ENCODE data around the gene ZFP62.
"Not testable (repeated sequence)": the region's sequence is repeated elsewhere in the genome, so short reads cannot be mapped to it uniquely, and the experiment has no call there.

Gene ZFP62

DNA sequence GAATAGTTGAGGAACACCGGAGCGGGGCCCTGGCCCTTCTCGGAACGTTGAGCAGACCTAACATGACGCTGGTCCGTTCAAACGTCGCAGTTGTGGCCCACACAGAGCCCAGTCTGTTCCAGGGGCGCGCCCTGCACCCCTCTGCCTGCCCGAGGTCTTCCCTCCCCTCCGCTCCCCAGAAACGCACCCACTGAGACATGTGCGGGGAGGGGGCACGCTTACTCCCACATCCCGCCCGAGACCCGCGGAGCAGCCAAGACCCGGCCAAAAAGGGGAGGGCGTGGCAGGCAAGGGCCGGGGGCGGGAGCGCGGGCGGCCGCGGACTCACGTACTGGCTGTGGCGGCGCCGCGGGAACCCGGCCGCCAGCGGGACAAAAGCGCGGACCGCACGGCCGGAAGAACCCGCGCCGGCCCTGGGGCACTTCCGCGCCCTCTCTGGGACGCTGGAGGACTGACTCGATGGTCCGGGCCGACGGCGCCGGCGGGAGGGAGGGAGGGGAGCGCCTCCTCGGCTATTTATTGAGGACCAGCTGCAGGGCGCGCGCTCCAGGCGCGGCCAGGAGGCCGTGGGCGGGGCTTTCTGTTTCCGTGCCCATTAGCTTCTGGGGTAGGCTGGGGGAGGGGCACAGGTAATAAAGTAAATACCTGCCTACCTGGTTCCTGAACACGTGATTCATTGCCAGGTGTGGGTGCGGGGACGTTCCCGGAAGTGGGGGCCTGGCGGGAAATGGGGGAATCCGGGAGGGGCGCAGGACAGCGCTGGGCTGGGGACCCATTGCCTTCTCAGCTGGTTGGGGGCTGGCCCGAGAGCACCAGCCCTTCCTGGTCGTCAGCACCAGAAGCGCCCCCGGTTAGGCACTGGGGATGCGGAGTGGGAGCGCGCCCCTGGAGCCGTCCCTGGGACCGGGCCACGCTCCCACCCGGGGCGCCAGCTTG is at the start of gene ZFP62:
TSS of gene ZFP62 (minus strand) at position 390 of the 936 bp plus-strand sequence. CDS start at position 333, 57 bp downstream.
- DNase-seq, result peak; percentile 90 to 92

DNA sequence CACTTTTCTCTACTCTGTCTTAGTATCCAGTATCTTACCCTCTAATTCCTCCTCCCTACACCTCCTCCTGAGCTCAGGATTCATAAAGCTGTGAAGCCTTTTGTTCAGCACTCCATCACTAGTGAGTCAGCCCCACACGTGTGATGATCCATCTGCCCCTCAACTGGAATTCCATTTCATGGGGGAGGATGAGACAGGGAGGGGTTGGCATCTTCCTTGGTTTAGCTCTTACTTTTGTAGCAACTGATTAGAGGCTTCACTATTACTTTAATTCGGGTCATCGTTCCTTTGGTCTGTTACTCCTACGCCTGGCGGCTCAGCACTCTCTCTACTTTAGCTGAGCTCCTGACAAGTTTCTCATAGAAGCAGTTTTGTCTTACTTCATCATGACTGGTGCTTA is 49.7 kb upstream of the ZFP62 start:
- DNase-seq, result no peak

DNA sequence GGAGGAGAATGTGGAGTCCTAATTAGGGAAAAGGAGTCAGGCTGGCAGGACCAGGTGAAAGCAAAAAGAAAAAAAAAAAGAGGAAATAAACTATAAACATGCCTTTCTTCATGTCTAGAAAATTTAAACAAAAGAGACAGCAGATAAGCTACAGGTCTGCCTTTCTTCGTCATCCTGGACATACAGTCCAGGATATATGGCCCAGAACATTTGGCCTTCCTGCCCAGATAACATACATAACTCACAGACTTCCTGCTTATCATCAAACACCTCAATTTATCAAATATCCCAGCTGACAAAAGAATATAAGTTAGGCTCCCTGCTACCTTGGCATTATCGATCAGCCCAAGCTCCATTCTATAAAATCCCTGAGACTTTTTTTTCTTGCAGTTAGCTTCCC is 49.1 kb upstream of the ZFP62 start:
- DNase-seq, result no peak

DNA sequence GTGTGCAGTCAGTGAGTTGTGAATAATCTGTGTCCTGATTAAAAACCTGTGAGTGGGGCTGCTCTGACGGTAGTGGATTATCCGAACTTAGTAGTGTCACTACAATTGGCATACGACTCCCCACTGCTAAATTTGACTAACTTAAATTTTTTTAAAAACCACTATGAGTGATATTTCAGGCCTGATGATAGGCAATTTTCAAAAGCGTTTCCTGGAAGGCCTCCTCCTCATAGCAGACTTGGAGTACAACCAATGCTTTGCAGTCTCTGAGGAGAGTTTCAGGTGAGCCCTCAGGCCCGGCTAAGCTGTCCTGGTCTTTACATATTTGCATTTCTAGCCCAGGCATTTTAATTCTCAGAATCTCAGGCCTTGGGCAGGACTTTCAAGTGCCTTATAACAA is 48.7 kb upstream of the ZFP62 start:
- no peak for DNase-seq

DNA sequence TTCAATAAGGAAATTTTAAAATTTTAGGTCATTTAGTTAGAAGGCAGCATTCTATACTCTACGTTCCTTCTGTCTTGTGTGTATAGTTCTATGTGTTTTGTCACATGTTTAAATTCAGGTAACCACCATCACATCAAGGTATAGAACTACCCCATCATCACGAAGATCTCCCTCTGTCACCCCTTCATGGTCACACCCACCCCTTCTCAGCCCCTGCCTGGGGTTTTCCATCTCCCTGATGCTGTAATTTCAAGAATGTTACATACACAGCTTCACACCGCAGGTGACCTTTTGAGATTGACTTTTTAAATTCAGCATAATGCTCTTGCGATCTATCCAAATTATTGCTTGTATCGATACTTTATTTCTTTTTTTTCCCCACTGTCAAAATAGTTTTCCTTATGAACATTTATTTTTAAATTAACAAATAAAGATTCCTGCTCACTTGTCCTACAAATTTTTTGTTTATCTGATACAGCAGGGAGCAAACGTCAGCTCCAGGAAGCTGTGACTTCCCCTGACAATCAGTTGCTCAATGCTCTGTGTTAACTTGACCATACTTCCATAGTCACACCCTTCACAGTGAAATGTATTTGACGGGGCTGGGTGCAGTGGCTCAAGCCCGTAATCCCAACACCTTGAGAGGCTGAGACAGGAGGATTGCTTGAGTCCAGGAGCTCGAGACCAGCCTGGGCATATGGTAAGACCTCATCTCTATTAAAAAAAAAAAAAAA is 48.1 kb upstream of the ZFP62 start:
- DNase-seq, result no peak

DNA sequence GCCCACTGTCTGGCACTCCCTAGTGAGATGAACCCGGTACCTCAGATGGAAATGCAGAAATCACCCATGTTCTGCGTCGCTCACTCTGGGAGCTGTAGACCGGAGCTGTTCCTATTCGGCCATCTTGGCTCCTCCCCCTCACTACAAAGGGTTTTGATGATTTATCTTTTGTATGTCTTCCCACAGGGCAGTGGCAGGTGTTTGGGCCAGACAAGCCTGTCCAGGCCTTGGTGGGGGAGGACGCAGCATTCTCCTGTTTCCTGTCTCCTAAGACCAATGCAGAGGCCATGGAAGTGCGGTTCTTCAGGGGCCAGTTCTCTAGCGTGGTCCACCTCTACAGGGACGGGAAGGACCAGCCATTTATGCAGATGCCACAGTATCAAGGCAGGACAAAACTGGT is 47.3 kb upstream of the ZFP62 start:
- no peak for DNase-seq

DNA sequence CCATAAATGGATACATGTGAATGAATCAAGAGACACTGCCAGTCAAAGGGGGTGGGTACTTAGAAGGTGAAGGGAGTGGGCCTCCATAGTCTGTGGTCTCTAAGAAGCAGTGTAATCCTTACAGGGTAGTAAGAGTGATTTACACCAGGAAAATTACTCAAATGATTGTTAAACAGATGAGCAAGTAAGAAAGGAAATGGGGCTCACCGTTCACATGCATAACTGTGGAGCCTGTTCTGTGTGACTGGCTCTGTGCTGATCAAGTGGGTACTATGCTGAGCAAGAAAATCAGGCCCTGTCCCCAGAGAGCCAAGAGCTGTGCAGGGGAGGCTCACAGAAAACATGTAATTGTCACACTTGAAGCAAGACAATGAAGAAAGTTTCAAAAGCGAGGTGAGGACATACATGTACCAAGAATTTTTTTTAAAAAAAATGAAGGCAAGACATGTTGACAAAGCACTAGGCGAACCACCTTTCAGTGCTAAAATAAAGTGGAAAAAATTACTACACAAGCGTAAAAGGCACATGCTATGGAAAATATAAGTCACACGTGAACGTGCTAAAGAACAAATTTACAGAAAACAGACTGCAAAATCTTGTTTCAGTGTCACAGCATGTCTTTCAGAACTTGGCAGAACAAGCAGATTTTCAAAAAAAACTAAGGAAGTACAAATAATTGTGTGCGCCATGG is 40.4 kb upstream of the ZFP62 start:
- DNase-seq, result no peak

DNA sequence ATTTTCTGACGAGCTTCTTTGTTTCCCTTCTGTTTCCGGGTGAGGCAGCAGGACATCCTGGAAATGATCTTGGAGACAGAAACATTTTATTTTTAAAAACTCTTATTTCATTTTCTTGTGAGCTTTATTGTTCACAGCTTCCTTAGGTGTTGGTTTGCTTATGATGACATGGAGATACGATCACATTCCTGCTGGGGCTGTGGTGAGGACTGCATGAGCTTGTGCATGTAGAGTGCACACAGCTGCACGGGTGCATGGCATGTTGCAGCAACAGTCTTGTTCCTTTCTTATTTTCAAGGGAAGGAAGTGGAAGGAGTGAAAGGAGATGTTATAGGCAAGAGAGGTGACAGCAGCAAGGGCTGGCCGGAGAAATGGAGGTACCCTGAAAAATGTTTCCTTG is 39.1 kb upstream of the ZFP62 start:
- DNase-seq, result no peak

DNA sequence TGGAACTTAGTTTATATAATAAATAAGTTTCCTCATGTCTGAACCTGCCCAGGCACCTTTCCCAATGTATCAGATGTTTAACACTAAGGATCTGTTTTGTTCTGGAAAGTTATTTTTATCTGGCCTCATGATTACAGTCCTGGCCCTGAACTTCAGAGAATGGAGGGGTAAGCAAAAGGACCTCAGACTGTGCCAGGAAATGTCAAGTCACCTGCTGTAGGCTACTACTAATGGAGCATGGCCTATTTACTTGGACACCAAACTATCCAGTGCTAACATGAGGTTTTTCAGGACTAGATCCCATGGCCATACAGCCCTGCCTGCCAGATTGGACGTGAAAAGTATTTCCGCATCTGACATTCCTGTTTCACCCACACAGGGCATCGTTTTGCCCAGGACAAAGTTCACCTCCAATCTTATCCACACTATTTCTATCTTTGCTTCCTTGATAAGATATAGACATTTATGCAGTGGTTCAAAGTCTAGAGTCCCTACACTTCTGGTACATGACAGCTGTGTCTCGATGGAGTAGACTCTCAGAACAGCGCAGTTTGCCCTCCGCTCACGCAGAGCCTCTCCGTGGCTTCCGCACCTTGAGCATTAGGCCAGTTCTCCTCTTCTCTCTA is 37.7 kb upstream of the ZFP62 start, which contains the start of gene BTNL8:
TSS of gene BTNL8 (plus strand) at position 539 of the 626 bp plus-strand sequence. CDS start 152 bp downstream, outside the sequence.
- DNase-seq, result no peak

DNA sequence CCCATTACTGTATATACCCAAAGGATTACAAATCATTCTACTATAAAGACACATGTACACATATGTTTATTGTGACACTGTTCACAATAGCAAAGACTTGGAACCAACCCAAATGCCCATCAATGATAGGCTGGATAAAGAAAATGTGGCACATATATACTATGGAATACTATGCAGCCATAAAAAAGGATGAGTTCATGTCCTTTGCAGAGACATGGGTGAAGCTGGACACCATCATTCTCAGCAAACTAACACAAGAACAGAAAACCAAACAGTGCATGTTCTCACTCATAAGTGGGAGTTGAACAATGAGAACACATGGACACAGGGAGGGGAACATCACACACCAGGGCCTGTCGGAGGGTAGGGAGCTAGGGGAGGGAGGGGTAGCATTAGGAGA is 34.3 kb upstream of the ZFP62 start:
- DNase-seq, result not testable (repeated sequence)

DNA sequence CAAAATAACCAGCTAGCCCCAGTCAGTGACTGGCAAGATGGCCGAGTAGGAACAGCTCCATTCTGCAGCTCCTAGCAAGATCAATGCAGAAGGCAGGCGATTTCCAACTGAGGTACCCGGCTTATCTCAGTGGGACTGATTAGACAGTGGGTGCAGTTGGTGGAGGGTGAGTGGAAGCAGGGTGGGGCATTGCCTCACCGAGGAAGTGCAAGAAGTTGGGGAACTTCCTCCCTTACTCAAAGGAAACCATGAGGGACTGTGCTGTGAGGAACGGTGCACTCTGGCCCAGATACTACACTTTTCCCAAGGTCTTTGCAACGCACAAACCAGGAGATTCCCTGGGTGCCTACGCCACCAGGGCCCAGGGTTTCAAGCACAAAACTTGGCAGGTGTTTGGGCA is 28.3 kb upstream of the ZFP62 start:
- no peak for DNase-seq

DNA sequence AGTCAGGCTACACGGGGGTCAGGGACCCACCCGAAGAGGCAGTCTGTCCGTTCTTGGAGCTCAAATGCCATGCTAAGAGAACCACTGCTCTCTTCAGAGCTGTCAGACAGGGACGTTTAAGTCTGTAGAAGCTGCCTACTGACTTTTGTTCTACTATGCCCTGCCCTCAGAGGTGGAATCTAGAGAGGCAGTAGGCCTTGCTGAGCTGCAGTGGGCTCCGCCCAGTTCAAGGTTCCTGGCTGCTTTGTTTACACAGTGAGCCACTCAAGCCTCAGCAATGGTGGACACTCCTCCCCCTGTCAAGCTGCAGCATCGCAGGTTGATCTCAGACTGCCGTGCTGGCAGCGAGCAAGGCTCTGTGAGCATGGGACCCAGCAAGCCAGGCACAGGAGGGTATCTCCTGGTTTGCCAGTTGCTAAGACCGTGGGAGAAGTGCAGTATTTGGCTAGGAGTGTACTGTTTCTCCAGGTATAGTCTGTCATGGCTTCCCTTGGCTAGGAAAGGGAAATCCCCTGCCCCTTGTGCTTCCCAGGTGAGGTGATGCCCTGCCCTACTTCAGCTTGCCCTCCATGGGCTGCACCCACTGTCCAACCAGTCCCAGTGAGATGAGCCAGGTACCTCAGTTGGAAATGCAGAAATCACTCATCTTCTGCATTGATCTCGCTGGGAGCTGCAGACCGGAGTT is 24.9 kb upstream of the ZFP62 start:
- DNase-seq, result not testable (repeated sequence)

DNA sequence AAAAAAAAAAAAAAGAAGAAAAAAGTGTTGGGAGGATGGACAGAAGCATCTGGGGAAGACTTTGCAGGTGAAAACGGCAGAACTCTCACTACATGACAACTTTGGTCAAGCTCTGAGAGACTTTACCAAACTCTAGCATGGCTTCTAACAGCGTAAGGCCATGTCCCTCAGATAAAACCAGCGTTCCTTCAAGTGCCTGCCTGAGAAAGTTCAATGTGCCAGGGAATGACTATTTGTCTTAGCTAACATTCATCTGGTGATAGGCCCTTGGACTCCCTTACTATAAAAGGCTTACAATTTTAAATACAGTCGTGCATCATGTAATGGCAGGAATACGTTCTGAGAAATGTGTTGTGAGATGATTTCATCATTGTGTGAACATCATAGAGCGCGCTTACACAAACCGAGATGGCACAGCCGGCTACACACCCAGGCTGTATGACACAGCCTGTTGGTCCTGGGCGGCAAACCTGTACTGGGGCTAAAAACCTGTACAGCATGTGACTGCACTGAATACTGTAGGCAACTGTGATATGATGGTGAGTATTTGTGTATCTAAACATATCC is 14.9 kb upstream of the ZFP62 start:
- no peak for DNase-seq

DNA sequence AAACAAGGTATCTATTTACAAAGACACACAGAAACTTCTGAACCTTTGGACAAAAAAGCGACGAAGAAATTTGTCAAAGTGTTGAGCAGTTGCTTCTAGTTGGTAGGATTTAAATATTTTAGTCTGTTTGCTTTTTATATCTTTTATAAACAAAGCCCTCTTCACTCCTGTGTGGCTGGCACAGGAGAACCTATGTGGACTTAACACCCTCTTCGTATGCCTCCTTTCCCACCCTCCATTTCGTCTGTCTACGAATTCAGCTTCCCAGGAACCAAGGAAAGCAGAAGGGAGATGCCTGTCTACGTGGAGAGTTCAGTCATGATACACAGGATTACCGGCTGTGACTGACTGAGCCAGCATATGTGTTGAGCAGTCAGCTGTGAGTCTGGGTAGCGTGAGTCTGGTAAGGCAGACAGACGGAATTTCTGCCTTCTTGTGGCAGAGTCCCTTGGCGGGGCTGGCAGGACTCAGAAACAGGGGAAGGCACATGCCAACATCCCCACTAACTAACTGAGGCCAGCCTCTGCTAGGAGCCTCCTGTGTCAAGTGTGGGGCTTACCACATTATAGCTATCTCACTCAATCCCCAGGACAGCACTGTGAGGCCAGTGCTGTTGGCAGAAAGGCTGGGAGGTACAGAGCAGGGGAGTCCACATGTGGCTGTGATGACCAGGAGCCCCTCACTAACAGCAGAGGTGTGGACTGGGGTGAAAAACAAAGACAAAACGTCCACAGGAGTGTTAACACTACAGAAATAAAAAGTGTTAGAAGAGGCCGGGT is 13.9 kb upstream of the ZFP62 start:
- DNase-seq, result no peak

DNA sequence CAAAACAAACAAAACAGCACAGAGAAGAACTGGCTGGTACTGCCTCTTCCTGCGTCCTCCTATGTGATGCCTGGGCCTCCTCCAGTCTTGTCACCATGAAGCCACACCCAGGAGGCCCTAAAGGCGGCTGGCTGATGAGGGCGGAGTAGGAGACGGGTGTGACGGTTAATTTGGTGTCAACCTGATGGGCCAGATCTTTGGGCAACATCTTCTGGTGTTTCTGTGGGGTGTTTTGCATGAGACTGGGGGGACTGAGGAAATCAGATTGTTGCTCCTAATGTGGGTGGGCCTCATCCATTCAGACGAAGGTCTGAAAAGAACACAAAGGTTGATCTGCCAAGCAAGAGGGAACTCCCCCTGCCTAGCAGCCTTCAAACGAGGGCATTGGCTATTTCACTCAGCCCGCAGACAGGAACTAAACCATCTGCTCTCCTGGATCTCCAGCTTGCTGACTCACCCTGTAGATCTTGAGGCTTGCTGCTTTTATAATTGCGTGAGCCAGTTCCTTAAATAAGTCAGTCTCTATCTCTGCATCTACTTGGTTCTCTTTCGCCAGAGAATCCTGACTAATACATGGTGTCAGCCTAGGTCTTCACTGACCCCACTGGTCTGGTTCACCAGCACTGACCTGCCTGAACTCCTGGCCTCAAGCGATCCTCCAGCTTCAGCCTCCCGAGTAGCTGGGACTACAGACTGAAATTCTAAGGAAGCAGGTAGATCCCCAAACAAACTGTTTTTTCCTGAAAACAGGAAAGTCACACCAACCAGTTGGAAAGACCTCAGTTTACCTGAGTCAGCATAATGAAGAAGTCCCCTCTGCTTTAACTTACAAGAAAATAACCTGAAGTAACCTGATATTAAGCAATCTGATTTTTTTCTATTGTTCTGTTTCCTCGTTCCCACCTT is 12.8 kb upstream of the ZFP62 start:
- no peak for DNase-seq

DNA sequence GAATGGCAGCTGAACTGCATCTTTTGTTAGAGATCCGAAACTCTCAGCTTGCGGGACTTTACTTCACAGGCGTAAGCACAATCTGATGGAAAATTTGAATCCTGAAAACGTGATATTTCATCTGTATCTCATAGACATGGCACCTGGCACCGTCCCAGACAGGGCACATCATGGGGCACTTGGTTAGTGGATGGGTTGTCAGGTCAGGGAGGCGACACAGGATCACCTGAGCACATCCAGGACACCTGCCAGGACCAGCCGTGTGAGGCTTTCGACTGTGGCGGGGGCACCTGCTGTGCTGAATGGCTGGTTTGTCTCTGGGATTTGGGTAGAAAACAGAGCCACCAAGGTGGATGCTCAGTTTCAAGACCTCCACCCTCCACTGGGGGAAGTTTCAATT is 11.3 kb upstream of the ZFP62 start:
- DNase-seq, result no peak

DNA sequence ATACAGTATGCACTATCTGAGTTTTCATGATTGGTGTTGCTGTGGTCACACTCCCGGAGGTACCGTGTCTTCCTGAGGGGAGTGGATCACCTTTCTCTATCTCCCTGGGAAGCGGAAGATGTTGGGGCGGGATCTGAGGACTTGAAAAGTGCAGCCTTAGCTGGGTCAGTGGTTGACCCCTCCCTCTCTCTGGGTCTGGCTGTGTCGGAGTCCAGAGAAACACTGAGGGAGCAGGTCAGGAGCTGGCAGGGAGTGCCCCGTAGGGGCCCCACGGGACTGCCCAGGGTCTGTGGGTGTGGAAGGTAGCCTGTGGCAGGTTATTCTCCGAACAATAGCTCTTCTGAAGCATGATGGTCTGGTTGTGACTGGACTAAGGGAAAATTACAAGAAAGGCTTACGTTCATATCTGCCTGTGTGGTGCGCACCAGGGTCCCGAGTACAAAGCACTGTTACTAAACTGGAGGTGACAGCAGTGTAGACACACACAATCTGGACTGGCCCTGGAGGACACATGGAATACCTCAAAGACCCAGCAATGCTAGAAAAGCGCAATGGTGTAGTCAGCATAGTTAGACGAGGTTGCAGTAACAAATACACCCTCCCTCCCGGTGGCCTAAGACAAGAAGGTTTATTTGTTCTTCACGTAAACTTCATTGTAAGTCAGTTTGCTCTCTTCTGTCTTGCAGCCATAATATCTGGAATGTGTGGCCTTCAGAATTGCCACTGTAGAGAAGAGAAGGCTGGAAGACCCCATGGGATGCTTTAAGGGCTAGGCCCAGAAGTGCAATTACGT is 9.4 kb upstream of the ZFP62 start:
- DNase-seq, result no peak

DNA sequence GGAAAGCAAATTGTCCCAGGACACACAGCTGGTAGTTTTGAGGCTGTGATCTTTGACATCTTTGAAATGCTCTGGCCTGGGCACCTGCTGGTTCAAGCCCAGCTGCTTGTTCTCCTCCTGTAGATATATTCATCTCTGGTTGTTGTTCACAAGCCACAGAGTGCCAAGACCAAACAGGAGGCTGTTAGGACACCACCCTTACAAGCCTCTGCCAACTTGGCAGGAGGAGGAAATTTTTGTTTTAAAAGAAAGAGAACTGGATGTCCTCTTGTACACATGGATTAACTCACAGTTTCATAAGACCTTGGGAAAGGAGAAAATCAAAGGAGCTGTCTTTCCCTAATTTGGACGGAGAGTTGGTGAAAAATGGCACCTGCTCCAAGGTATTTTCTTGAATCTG is 8.5 kb upstream of the ZFP62 start:
- no peak for DNase-seq

DNA sequence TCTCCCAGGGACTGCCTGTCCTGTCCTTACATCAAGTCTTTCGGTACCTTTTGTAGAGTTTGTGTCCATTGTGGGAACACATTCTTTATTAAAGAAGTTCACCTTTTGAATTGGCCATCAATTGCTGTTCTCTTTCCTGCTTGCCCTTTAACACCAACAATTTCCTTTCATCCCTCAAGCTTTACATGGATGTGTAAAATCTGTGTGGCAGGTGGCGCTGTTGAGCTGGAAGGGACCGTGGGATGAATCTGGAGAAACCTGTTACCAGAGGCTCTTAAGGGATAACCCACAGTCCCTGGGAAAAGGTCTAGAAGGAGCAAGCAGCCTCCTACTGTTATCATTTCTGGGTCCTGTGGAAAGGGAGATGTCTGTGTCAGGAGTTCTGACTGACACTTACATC is 7.9 kb upstream of the ZFP62 start:
- peak; percentile 85 to 89 for DNase-seq

Measured in activated T-cell treated with anti-CD3 and anti-CD28 coated beads, Interleukin-2, amount 50 U/mL, for 48 hours (primary cell).